GM21619 (cell line): ENCODE measurements around the gene PRR5L.

ENCODE experiments used
- ATAC-seq: cut with Tn5 transposase; IDR thresholded peaks from one replicate; pipeline ENCODE4 v1.9.1; 2021; ENCODE audit not compliant: unreplicated experiment

The PRR5L gene

GRCh38 chr11:36376009-36376887 lies 80.2 kb downstream of the PRR5L start:
- no peak for ATAC-seq

GRCh38 chr11:36376888-36377758 lies 81.0 kb downstream of the PRR5L start:
- ATAC-seq = peak; percentile 43

DNA sequence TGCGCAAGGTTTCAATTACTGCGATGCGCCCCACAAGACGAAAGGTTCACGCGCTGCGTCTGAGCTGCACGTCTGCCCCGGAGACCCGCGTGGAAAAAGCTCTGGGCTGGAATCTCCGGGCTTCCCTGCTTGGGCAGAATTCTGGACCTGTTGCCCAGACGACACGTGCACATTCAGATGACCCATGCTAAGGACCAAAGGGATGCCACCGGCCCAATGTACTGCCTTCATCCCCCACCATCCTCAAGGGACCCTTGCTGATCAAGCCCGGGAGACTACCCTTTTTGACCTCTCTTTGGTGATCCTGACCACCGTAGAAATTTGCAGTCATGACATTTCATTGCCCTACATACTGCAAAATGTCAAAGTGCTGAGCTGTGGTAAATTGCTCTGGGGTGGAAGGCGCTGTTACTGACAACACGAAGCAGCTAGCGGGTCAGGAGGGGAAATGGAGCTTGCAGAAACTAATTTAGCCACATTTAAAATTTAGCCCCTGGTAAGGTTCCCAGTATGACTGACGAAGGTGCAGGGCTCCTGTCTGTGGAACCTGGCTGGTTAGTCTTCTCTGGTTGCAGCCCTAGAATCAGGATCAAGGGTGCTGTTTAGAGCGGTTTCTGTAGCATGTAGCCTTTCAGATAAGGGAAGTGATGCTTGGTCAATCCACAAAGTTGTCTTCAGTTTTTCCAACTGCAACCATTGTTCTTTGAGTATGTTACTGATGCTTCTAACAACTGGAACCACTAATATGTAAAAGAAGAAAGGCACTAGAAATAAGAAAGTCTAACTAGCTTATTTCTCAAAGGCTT lies 81.9 kb downstream of the PRR5L start:
- no peak for ATAC-seq

- ATAC-seq = no peak
Measured at GRCh38 chr11:36379653-36380052, 83.6 kb downstream of the PRR5L start.

DNA sequence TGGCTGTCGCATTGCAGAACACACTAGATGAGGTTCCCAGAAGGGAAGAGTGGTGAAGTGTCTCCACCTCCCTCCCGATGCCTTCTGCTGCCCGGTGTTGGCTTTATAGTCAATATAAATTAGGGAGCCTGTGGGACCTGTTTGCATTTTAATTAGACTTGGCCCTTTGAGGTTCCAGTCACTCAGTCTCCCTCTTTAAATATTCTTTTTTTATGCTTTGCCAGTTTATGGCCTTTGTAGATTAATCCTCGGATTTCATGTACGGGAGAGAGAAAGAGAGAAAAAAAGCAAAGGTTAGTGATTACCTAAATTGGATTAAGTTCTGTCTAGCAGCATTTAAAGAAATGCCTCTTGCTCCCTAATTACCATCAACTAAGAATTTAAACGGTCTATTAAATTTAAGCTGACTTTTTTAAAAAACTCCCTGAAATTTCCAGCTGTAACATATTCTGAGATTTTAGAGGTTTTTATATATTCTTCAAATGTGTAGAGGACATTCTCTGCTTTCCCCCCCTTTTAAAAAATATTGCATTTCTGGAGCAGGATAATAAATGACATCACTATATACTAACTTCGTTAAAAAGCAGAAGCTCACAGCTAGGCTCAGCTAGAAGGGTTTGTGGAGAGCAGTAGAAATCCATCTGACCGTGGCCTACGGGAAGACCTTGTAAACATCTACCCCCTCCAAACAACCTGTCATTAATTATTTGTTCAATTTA lies 84.4 kb downstream of the PRR5L start:
- no peak for ATAC-seq

DNA sequence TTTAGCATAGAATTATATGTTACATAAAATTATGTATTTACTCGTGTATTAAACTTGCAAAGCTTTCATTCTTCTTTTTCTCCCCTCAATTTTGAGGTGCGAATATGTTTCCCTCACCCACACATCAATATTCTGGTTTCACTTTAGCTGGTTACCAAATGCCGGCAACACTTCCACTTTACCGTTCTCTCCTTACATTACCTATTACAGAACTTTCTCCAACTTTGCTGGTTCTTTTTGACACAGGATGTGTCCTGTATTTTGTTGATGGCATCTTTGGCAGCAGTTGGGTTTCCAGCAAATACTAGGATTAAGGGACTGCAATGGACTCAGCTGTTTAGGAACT lies 84.9 kb downstream of the PRR5L start:
- ATAC-seq = no peak

- no peak for ATAC-seq
Measured at GRCh38 chr11:36383195-36383594, 87.1 kb downstream of the PRR5L start.

DNA sequence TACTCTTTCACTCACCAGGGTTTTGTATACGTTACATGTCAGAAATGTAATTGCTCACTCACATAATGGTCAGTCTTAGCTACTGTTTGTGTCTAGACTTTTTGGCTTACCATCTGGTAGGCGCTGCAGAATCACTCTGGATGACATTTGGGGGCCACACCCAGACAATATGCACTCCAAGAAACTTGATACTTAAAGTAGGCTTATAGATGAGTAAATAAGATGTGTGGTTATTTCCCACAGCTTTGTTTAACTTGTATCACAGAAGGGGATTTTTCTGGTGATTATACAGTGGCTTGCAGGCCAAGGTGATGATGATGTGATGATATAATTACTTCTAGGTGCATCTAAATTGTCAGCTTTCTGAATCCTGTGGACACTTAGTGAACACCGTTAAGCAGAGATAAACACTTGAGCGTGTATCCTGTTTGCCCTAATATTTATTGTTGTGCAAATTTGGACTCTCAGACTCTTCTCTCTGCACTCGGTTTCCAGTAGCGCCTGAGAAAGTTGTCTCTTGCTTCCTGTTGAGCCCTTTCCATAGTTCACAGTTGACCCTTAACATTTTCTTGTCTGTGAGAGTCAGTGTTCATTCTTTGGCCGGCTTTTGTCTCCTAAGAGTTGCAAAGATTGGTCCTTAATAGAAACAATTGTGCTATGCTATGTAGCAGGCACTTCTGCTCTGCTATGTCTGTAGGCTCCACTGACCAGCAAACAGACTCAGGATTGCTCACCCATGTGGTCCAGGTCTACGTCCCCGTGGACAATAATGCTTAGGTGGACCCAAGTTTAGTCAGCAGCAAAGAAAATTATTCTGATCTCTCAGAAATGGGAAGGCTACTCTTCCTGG lies 89.3 kb downstream of the PRR5L start:
- no peak for ATAC-seq

- no peak for ATAC-seq
Measured at GRCh38 chr11:36386411-36386810, 90.3 kb downstream of the PRR5L start.

GRCh38 chr11:36388071-36388470 lies 92.0 kb downstream of the PRR5L start:
- no peak for ATAC-seq

- no peak for ATAC-seq
Measured at GRCh38 chr11:36388951-36389350, 92.9 kb downstream of the PRR5L start.

GRCh38 chr11:36389811-36390210 lies 93.7 kb downstream of the PRR5L start:
- ATAC-seq = no peak

- no peak for ATAC-seq
Measured at GRCh38 chr11:36390963-36391471, 94.9 kb downstream of the PRR5L start.

GRCh38 chr11:36392196-36392595 lies 96.1 kb downstream of the PRR5L start:
- ATAC-seq = no peak

DNA sequence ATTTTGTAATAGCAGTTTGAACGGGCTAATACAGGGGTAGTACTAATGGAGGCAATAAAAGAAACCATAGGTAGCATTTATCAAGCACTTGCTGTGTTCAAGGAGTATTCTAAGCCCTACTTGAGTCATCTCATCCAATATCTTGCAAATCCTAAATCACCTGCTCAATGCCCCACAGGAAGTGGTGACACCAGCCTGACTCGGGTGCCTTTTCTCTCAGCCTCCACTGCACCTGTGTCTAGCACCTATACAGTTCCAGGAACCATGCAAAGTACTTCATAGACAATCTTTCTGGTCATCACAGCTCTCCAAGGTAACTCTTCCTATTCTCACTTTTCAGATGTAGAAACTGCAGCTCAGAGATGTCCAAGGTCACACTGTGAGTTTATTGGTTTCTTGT lies 98.0 kb downstream of the PRR5L start:
- no peak for ATAC-seq

DNA sequence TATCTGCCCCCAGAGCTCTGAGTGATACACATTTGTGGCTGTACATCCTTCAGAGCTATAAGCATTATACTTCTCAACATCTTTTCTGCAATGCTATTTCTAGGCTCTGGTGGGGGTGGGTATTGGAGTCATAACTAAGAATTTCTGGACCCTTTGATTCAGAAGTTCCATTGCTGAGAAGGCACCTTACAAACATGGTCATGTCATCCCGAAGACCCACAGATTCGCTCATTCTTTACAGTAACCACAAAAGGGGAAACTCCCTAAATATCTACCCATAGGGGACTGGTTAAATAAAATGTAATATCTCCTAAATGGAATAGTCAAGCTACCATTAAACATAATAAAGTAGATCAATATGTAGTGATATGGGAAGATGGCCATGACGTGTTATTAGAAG lies 98.8 kb downstream of the PRR5L start:
- no peak for ATAC-seq

GRCh38 chr11:36395978-36396736 lies 100.1 kb downstream of the PRR5L start:
- no peak for ATAC-seq

GRCh38 chr11:36398231-36398953 lies 102.3 kb downstream of the PRR5L start:
- ATAC-seq = no peak
